Effector memory CD4-positive, alpha-beta T cell (primary cell): ENCODE results near the gene ZNF500.
"Not testable (repeated sequence)": the region's sequence is repeated elsewhere in the genome, so short reads cannot be mapped to it uniquely, and the experiment has no call there.

Source experiments
- DNase-seq, 3 donors: peaks; one replicate each; pipeline ENCODE4 v3.0.0-alpha.2; 2020
- H3K27ac ChIP-seq: 2 replicates; pipeline ENCODE4 v1.7.0; 2013; ENCODE audit warnings: mild to moderate bottlenecking, low read length, moderate library complexity; ENCODE audit not compliant: insufficient read depth, poor library complexity, severe bottlenecking
- H3K27me3 ChIP-seq: replicated peaks from 2 replicates; pipeline ENCODE4 v1.7.0; 2013; ENCODE audit warnings: mild to moderate bottlenecking, low read length; ENCODE audit not compliant: insufficient read depth, control insufficient read depth, poor library complexity, severe bottlenecking
- H3K36me3 ChIP-seq: 2 replicates; pipeline ENCODE4 v1.7.0; 2013; ENCODE audit warnings: mild to moderate bottlenecking, low read length, moderate library complexity; ENCODE audit not compliant: control insufficient read depth, insufficient read depth
- H3K4me1 ChIP-seq: 2 replicates; pipeline ENCODE4 v1.7.0; 2013; ENCODE audit warnings: low read length, mild to moderate bottlenecking; ENCODE audit not compliant: control insufficient read depth, insufficient read depth, poor library complexity, severe bottlenecking
- H3K4me3 ChIP-seq: 2 replicates; pipeline ENCODE4 v1.7.0; 2013; ENCODE audit warnings: low read length, low read depth, mild to moderate bottlenecking; ENCODE audit not compliant: insufficient read depth, poor library complexity, severe bottlenecking
- H3K9me3 ChIP-seq: 2 replicates; pipeline ENCODE4 v1.7.0; 2013; ENCODE audit warnings: mild to moderate bottlenecking, low read length, moderate library complexity; ENCODE audit not compliant: control insufficient read depth

Gene ZNF500

GRCh38 chr16:4787068-4787467 is 20.1 kb upstream of the ZNF500 start:
- H3K9me3 ChIP-seq = no peaks in the 10 kb centered on the region
- no peaks in the 10 kb centered on the region for H3K4me1 ChIP-seq
- no peak for DNase-seq
- no peaks in the 10 kb centered on the region for H3K27me3 ChIP-seq
- no peak overlapping the region for H3K4me3 ChIP-seq
- no peaks in the 10 kb centered on the region for H3K36me3 ChIP-seq
- H3K27ac ChIP-seq = no peak overlapping the region

GRCh38 chr16:4785758-4786433 is 18.9 kb upstream of the ZNF500 start:
- Histone ChIP-seq H3K4me1 (no peaks in the 10 kb centered on the region), H3K36me3 (no peaks in the 10 kb centered on the region), H3K27me3 (no peaks in the 10 kb centered on the region), H3K9me3 (no peaks in the 10 kb centered on the region), H3K4me3 (no peak overlapping the region), H3K27ac (no peak overlapping the region)
- no peak for DNase-seq

- DNase-seq = not testable (repeated sequence)
These were observed 17.6 kb upstream of the ZNF500 start for GRCh38 chr16:4784444-4784987.

GRCh38 chr16:4783951-4784336 is 17.0 kb upstream of the ZNF500 start:
- H3K9me3 ChIP-seq = no peaks in the 10 kb centered on the region
- no peak for DNase-seq
- no peak overlapping the region for H3K27ac ChIP-seq
- no peaks in the 10 kb centered on the region for H3K4me1 ChIP-seq
- H3K36me3 ChIP-seq = no peaks in the 10 kb centered on the region
- H3K4me3 ChIP-seq = no peak overlapping the region
- H3K27me3 ChIP-seq = no peaks in the 10 kb centered on the region

More at GRCh38 chr16:4784444-4784987, 17.6 kb upstream of the ZNF500 start:
- H3K27ac ChIP-seq, H3K4me1 ChIP-seq, H3K27me3 ChIP-seq, H3K9me3 ChIP-seq, H3K36me3 ChIP-seq, H3K4me3 ChIP-seq: not testable (repeated sequence)

GRCh38 chr16:4783251-4783950 is 16.4 kb upstream of the ZNF500 start:
- Histone ChIP-seq H3K36me3 (no peaks in the 10 kb centered on the region), H3K27me3 (no peaks in the 10 kb centered on the region), H3K4me3 (no peak overlapping the region), H3K9me3 (no peaks in the 10 kb centered on the region), H3K4me1 (no peaks in the 10 kb centered on the region), H3K27ac (no peak overlapping the region)
- DNase-seq = no peak

GRCh38 chr16:4780235-4780634 is 13.3 kb upstream of the ZNF500 start:
- Histone ChIP-seq H3K4me1 (no peaks in the 10 kb centered on the region), H3K27ac (no peak overlapping the region), H3K9me3 (no peaks in the 10 kb centered on the region), H3K36me3 (no peaks in the 10 kb centered on the region), H3K27me3 (no peaks in the 10 kb centered on the region), H3K4me3 (no peak overlapping the region)
- DNase-seq = no peak

- no peak for DNase-seq
These were observed 11.1 kb upstream of the ZNF500 start for GRCh38 chr16:4778050-4778392.

GRCh38 chr16:4777339-4778049 is 10.5 kb upstream of the ZNF500 start:
- Histone ChIP-seq H3K27me3 (no peaks in the 10 kb centered on the region), H3K4me3 (no peak overlapping the region), H3K9me3 (no peaks in the 10 kb centered on the region), H3K36me3 (no peaks in the 10 kb centered on the region), H3K4me1 (no peaks in the 10 kb centered on the region), H3K27ac (no peak overlapping the region)
- DNase-seq = no peak

More at GRCh38 chr16:4778050-4778392, 11.1 kb upstream of the ZNF500 start:
- Histone ChIP-seq H3K9me3 (no peaks in the 10 kb centered on the region), H3K27ac (no peak overlapping the region), H3K36me3 (no peaks in the 10 kb centered on the region), H3K4me3 (no peak overlapping the region), H3K4me1 (no peaks in the 10 kb centered on the region), H3K27me3 (no peaks in the 10 kb centered on the region)

GRCh38 chr16:4776141-4776705 is 9.3 kb upstream of the ZNF500 start:
- no peak for DNase-seq
- H3K4me3 ChIP-seq = no peak overlapping the region
- no peaks in the 10 kb centered on the region for H3K9me3 ChIP-seq
- H3K27ac ChIP-seq = no peak overlapping the region
- no peaks in the 10 kb centered on the region for H3K27me3 ChIP-seq
- H3K36me3 ChIP-seq = no peaks in the 10 kb centered on the region
- H3K4me1 ChIP-seq = no peaks in the 10 kb centered on the region
